Omental fat pad (tissue), 4 donors: ENCODE results near the gene PSME3IP1. TPM values are rescaled to one million over a fixed set of nuclear protein-coding genes. Genes with fewer than 3 reads are reported as not detected.
"Not testable (repeated sequence)": the region's sequence is repeated elsewhere in the genome, so short reads cannot be mapped to it uniquely, and the experiment has no call there.

Experiments
- ATAC-seq: fragments of 150-250 bp; one replicate; pipeline ENCODE4 v1.9.1; 2016; ENCODE audit warnings: mild to moderate bottlenecking, moderate library complexity; ENCODE audit not compliant: low FRiP score
- DNase-seq: peaks from one replicate; pipeline ENCODE4 v3.0.0-alpha.2; 2019; ENCODE audit warnings: low spot score
- CTCF ChIP-seq, 3 donors: fragments of 450-650 bp; IDR thresholded peaks; one replicate each; pipeline ENCODE4 v1.5.1; 2016 to 2017; ENCODE audit warnings: antibody characterized with exemption in 3 of 3, mild to moderate bottlenecking in 3 of 3, moderate library complexity in 2 of 3
- total RNA-seq, 4 donors: library from RNA; depleted of rRNA; stranded (reverse); fragments of >200 nt; gene quantifications; one replicate each; pipeline ENCODE4 v1.1.0, GENCODE V29; 2016

Gene PSME3IP1
- total RNA-seq, 4 donors from 2014 or later = 47.1 to 62.6 (median 54.5) TPM

GRCh38 chr16:57113042-57113453 lies 72.8 kb downstream of the PSME3IP1 start:
- ATAC-seq = no peak
- TF ChIP-seq CTCF (IDR thresholded peaks at IDR 0.05) = no peak
- DNase-seq = no peak

GRCh38 chr16:57112403-57113041 lies 73.3 kb downstream of the PSME3IP1 start:
- ATAC-seq = no peak

GRCh38 chr16:57111420-57111819 lies 74.4 kb downstream of the PSME3IP1 start:
- DNase-seq (no peak), ATAC-seq (no peak)
- TF ChIP-seq CTCF (IDR thresholded peaks at IDR 0.05) = no peak

More at GRCh38 chr16:57112403-57113041, 73.3 kb downstream of the PSME3IP1 start:
- DNase-seq = no peak
- TF ChIP-seq CTCF (IDR thresholded peaks at IDR 0.05) = no peak

- no peak for ATAC-seq
Observed at GRCh38 chr16:57110937-57111336, 74.9 kb downstream of the PSME3IP1 start.

GRCh38 chr16:57109259-57110105 lies 76.4 kb downstream of the PSME3IP1 start:
- not testable (repeated sequence) for DNase-seq, ATAC-seq

More at GRCh38 chr16:57110937-57111336, 74.9 kb downstream of the PSME3IP1 start:
- no peak for DNase-seq
- TF ChIP-seq CTCF (IDR thresholded peaks at IDR 0.05) = no peak

- DNase-seq (no peak), ATAC-seq (no peak)
- no peak for TF ChIP-seq CTCF (IDR thresholded peaks at IDR 0.05)
Observed at GRCh38 chr16:57108432-57108831, 77.4 kb downstream of the PSME3IP1 start.

GRCh38 chr16:57107321-57107922 lies 78.4 kb downstream of the PSME3IP1 start:
- no peak for TF ChIP-seq CTCF (IDR thresholded peaks at IDR 0.05)
- ATAC-seq (no peak), DNase-seq (no peak)
